PC-3 (cell line): ENCODE measurements around the gene RABGAP1L.

Experiments
- CTCF ChIP-seq: fragments of 300-600 bp; sonication (generic); conservative IDR thresholded peaks from 2 replicates; pipeline ENCODE4 v1.5.1; 2017; ENCODE audit warnings: antibody characterized with exemption, low read depth, mild to moderate bottlenecking, low read length
- EZH2 ChIP-seq: fragments of 300-600 bp; sonication (generic); IDR thresholded peaks from one replicate; pipeline ENCODE4 v1.6.1; 2017; ENCODE audit warnings: antibody characterized with exemption, mild to moderate bottlenecking, low read length; ENCODE audit not compliant: unreplicated experiment
- EZH2phosphoT487 ChIP-seq: fragments of 300-600 bp; sonication (generic); IDR thresholded peaks from 2 replicates; pipeline ENCODE4 v1.6.1; 2018; ENCODE audit warnings: mild to moderate bottlenecking, antibody characterized with exemption, low read length, borderline replicate concordance

- TF ChIP-seq CTCF (no peak), EZH2phosphoT487 (no peak), EZH2 (no peak)
Observed at GRCh38 chr1:174712541-174712940, 553.2 kb downstream of the RABGAP1L start.
